OCI-LY3 (cell line): ENCODE results near the gene GAS7.

ENCODE experiments used
- H2AFZ ChIP-seq: fragments of 200-600, 300-600 bp; shearing (Covaris generic); 2 replicates; pipeline ENCODE4 v1.6.0; 2014; ENCODE audit warnings: antibody characterized with exemption, low read depth, low read length
- H3K27ac ChIP-seq: fragments of 200-600, 300-600 bp; sonication (generic); 2 replicates; pipeline ENCODE4 v1.5.1; 2014; ENCODE audit warnings: mild to moderate bottlenecking, low read length, moderate library complexity, mixed read lengths
- H3K27me3 ChIP-seq: fragments of 200-600, 300-600 bp; sonication (generic); 2 replicates; pipeline ENCODE4 v1.6.1; 2014; ENCODE audit warnings: low read depth, low read length, mixed read lengths
- H3K36me3 ChIP-seq: fragments of 200-600, 300-600 bp; sonication (generic); replicated peaks from 2 replicates; pipeline ENCODE3; 2014; ENCODE audit warnings: low read depth, low read length, mixed read lengths
- H3K4me1 ChIP-seq: fragments of 300-600, 200-600 bp; sonication (generic); 2 replicates; pipeline ENCODE4 v1.6.1; 2014; ENCODE audit warnings: low read length, mixed read lengths
- H3K4me2 ChIP-seq: fragments of 200-600, 300-600 bp; sonication (generic); 2 replicates; pipeline ENCODE4 v1.6.1; 2014; ENCODE audit warnings: low read length, mixed read lengths
- H3K4me3 ChIP-seq: fragments of 300-600, 200-600 bp; sonication (generic); 2 replicates; pipeline ENCODE4 v1.5.1; 2014; ENCODE audit warnings: antibody characterized with exemption, mild to moderate bottlenecking, low read length, moderate library complexity
- H3K79me2 ChIP-seq: fragments of 300-600, 200-600 bp; shearing (Covaris generic); 2 replicates; pipeline ENCODE4 v1.6.1; 2014; ENCODE audit warnings: mild to moderate bottlenecking, low read length, mixed read lengths
- H3K9ac ChIP-seq: fragments of 300-600, 200-600 bp; shearing (Covaris generic); 2 replicates; pipeline ENCODE4 v1.6.0; 2014; ENCODE audit warnings: mild to moderate bottlenecking, low read length, moderate library complexity
- H3K9me3 ChIP-seq: fragments of 200-600, 300-600 bp; shearing (Covaris generic); 2 replicates; pipeline ENCODE4 v1.6.1; 2014; ENCODE audit warnings: low read length, mixed read lengths; ENCODE audit not compliant: insufficient read depth
- H4K20me1 ChIP-seq: fragments of 200-600, 300-600 bp; sonication (generic); 2 replicates; pipeline ENCODE4 v1.6.1; 2016; ENCODE audit warnings: low read length, mixed read lengths; ENCODE audit not compliant: insufficient read depth
- CTCF ChIP-seq: fragments of 200-600, 300-600 bp; sonication (generic); IDR thresholded peaks from 2 replicates; pipeline ENCODE4 v1.5.1; 2014; ENCODE audit warnings: antibody characterized with exemption, low read length, low read depth
- EZH2phosphoT487 ChIP-seq: fragments of 200-600 bp; shearing (Covaris generic); IDR thresholded peaks from 2 replicates; pipeline ENCODE4 v1.6.1; 2018; ENCODE audit warnings: antibody characterized with exemption, mixed run types, low read depth

Gene GAS7

GRCh38 chr17:9932491-9932890 lies 265.9 kb downstream of the GAS7 start:
- no peak overlapping the region for H2AFZ ChIP-seq
- no peak overlapping the region for H3K27ac ChIP-seq
- no peak for TF ChIP-seq EZH2phosphoT487
- no peaks in the 10 kb centered on the region for H3K79me2 ChIP-seq
- H3K4me3 ChIP-seq: no peak overlapping the region
- H3K4me1 ChIP-seq: no peaks in the 10 kb centered on the region
- H3K9ac ChIP-seq: no peak overlapping the region
- no peaks in the 10 kb centered on the region for H4K20me1 ChIP-seq
- no peak overlapping the region for H3K4me2 ChIP-seq
- no peaks in the 10 kb centered on the region for H3K9me3 ChIP-seq
- H3K27me3 ChIP-seq: no peaks in the 10 kb centered on the region
- H3K36me3 ChIP-seq: no peaks in the 10 kb centered on the region

GRCh38 chr17:9931144-9931741 lies 267.2 kb downstream of the GAS7 start:
- H3K9me3 ChIP-seq: no peaks in the 10 kb centered on the region
- TF ChIP-seq EZH2phosphoT487: no peak
- no peak for TF ChIP-seq CTCF
- no peaks in the 10 kb centered on the region for H3K79me2 ChIP-seq
- no peak overlapping the region for H3K27ac ChIP-seq
- H3K36me3 ChIP-seq: no peaks in the 10 kb centered on the region
- H2AFZ ChIP-seq: no peak overlapping the region
- H3K4me2 ChIP-seq: no peak overlapping the region
- H3K9ac ChIP-seq: no peak overlapping the region
- no peaks in the 10 kb centered on the region for H3K4me1 ChIP-seq
- H3K27me3 ChIP-seq: no peaks in the 10 kb centered on the region
- no peaks in the 10 kb centered on the region for H4K20me1 ChIP-seq
- no peak overlapping the region for H3K4me3 ChIP-seq

GRCh38 chr17:9929871-9930270 lies 268.5 kb downstream of the GAS7 start:
- Histone ChIP-seq H3K9me3 (no peaks in the 10 kb centered on the region), H3K4me2 (no peak overlapping the region), H3K27ac (no peak overlapping the region), H4K20me1 (no peaks in the 10 kb centered on the region), H3K4me1 (no peaks in the 10 kb centered on the region), H3K36me3 (no peaks in the 10 kb centered on the region), H3K9ac (no peak overlapping the region), H2AFZ (no peak overlapping the region), H3K79me2 (no peaks in the 10 kb centered on the region), H3K27me3 (no peaks in the 10 kb centered on the region), H3K4me3 (no peak overlapping the region)
- TF ChIP-seq EZH2phosphoT487 (no peak), CTCF (no peak)

- Histone ChIP-seq H3K9me3 (no peaks in the 10 kb centered on the region), H3K4me1 (no peaks in the 10 kb centered on the region), H3K27me3 (no peaks in the 10 kb centered on the region), H3K36me3 (no peaks in the 10 kb centered on the region), H3K4me3 (no peak overlapping the region), H3K4me2 (no peak overlapping the region), H4K20me1 (no peaks in the 10 kb centered on the region), H3K9ac (no peak overlapping the region), H3K27ac (no peak overlapping the region), H3K79me2 (no peaks in the 10 kb centered on the region), H2AFZ (no peak overlapping the region)
- no peak for TF ChIP-seq CTCF
- TF ChIP-seq EZH2phosphoT487: no peak
These were observed 269.6 kb downstream of the GAS7 start for GRCh38 chr17:9928601-9929333.
